Tibial nerve (tissue), 4 donors: ENCODE measurements around the gene ODR4. TPM values are rescaled to one million over a fixed set of nuclear protein-coding genes. Genes with fewer than 3 reads are reported as not detected.

Source experiments
- DNase-seq, 2 donors: peaks; one replicate each; pipeline ENCODE4 v3.0.0-alpha.2; 2019; ENCODE audit warnings: low spot score in 2 of 2
- H3K27ac ChIP-seq, 4 donors: fragments of 200-600 bp; sonication (generic) in 3 of 4; one replicate each; pipeline ENCODE4 v1.5.1; 2017 to 2019; ENCODE audit warnings: mild to moderate bottlenecking in 1 of 4
- H3K27me3 ChIP-seq, 2 donors: fragments of 200-600 bp; sonication (generic) in 1 of 2; one replicate each; pipeline versions ENCODE4 v1.5.1 to v1.6.0; 2017 to 2019
- H3K36me3 ChIP-seq, 3 donors: fragments of 200-600 bp; sonication (generic); one replicate each; pipeline ENCODE4 v1.5.1; 2018 to 2019
- H3K4me1 ChIP-seq, 4 donors: fragments of 200-600 bp; sonication (generic) in 3 of 4; one replicate each; pipeline ENCODE4 v1.5.1; 2017 to 2019
- H3K4me3 ChIP-seq, 4 donors: fragments of 200-600 bp; sonication (generic) in 3 of 4; one replicate each; pipeline ENCODE4 v1.5.1; 2017 to 2019; ENCODE audit warnings: mild to moderate bottlenecking in 1 of 4, moderate library complexity in 1 of 4
- H3K9me3 ChIP-seq, 4 donors: fragments of 200-600 bp; sonication (generic) in 3 of 4; one replicate each; pipeline ENCODE4 v1.5.1; 2017 to 2019
- CTCF ChIP-seq, 5 experiments: fragments of 200-600 bp in 3 of 5; fragments of 450-650 bp in 2 of 5; sonication (generic) in 3 of 5; IDR thresholded peaks; one replicate each; pipeline ENCODE4 v1.5.1; 2016 to 2019; ENCODE audit warnings: antibody characterized with exemption in 5 of 5, mild to moderate bottlenecking in 3 of 5, moderate library complexity in 2 of 5
- EP300 ChIP-seq, 2 donors: sonication (generic); formaldehyde crosslinking; IDR thresholded peaks; one replicate each; pipeline ENCODE4 v1.6.1; 2017; ENCODE audit warnings: antibody characterized with exemption in 2 of 2, mild to moderate bottlenecking in 1 of 2
- POLR2A ChIP-seq, 2 donors: fragments of 450-650 bp; IDR thresholded peaks; one replicate each; pipeline ENCODE4 v1.6.1; 2017; ENCODE audit warnings: antibody characterized with exemption in 2 of 2, mild to moderate bottlenecking in 2 of 2, moderate library complexity in 2 of 2
- WGBS, 2 donors: methylation state at CpG; one replicate each; pipeline ENCODE4 v1.1.5; 2018; 5-methylcytosine and 5-hydroxymethylcytosine counted together
- total RNA-seq, 4 donors: library from RNA; depleted of rRNA; stranded (reverse); fragments of >200 nt; gene quantifications; one replicate each; pipeline ENCODE4 v1.1.0, GENCODE V29; 2016

ODR4 gene
- total RNA-seq, 4 donors from 2014 or later, result 16.2 to 33.7 (median 17.3) TPM

GRCh38 chr1:186418503-186418902 is 42.9 kb downstream of the ODR4 start:
- DNase-seq, result no peak
- H3K36me3 ChIP-seq, result peaks cover 0 to 44% (median 0%) of the 10 kb centered on the region in 3 donors
- WGBS, 2 donors, result 60 to 71% methylated on average over 4 of the region's 4 CpGs
- TF ChIP-seq POLR2A (IDR thresholded peaks at IDR 0.05) (no peak), CTCF (IDR thresholded peaks at IDR 0.05) (no peak), EP300 (IDR thresholded peaks at IDR 0.05) (no peak)
- no peaks in the 10 kb centered on the region for H3K9me3 ChIP-seq
- H3K4me1 ChIP-seq, result peaks cover 0 to 5% (median 0%) of the 10 kb centered on the region in 4 donors
- H3K27me3 ChIP-seq, result no peaks in the 10 kb centered on the region
- H3K27ac ChIP-seq, result no peak overlapping the region
- H3K4me3 ChIP-seq, result no peak overlapping the region

GRCh38 chr1:186420311-186420710 is 44.7 kb downstream of the ODR4 start:
- no peak for DNase-seq
- TF ChIP-seq POLR2A (IDR thresholded peaks at IDR 0.05) (no peak), CTCF (IDR thresholded peaks at IDR 0.05) (no peak), EP300 (IDR thresholded peaks at IDR 0.05) (no peak)
- H3K27ac ChIP-seq, result peak overlapping the region in 2 of 4 donors; percentile 22 to 54

GRCh38 chr1:186420923-186421322 is 45.3 kb downstream of the ODR4 start:
- H3K4me1 ChIP-seq, result peaks cover 0 to under 1% (median 0%) of the 10 kb centered on the region in 4 donors
- H3K27ac ChIP-seq, result peak overlapping the region in 2 of 4 donors; percentile 54 to 58
- no peaks in the 10 kb centered on the region for H3K27me3 ChIP-seq
- no peaks in the 10 kb centered on the region for H3K9me3 ChIP-seq
- TF ChIP-seq POLR2A (IDR thresholded peaks at IDR 0.05), result no peak
- no peak for TF ChIP-seq EP300 (IDR thresholded peaks at IDR 0.05)
- TF ChIP-seq CTCF (IDR thresholded peaks at IDR 0.05), result no peak
- H3K36me3 ChIP-seq, result peaks cover 0 to 44% (median 0%) of the 10 kb centered on the region in 3 donors
- WGBS, 2 donors, result 50 to 61% methylated on average over 1 of the region's 1 CpG
- no peak for DNase-seq
- no peak overlapping the region for H3K4me3 ChIP-seq

More at GRCh38 chr1:186420311-186420710, 44.7 kb downstream of the ODR4 start:
- no peaks in the 10 kb centered on the region for H3K27me3 ChIP-seq
- peaks cover 0 to 41% (median 0%) of the 10 kb centered on the region in 3 donors for H3K36me3 ChIP-seq
- no peaks in the 10 kb centered on the region for H3K9me3 ChIP-seq
- no peak overlapping the region for H3K4me3 ChIP-seq
- peaks cover 0 to 5% (median 0%) of the 10 kb centered on the region in 4 donors for H3K4me1 ChIP-seq

- Histone ChIP-seq H3K27ac (peak overlapping the region in 2 of 4 donors; percentile 54 to 58), H3K4me1 (no peaks in the 10 kb centered on the region), H3K27me3 (no peaks in the 10 kb centered on the region), H3K36me3 (peaks cover 0 to 46% (median 0%) of the 10 kb centered on the region in 3 donors), H3K9me3 (no peaks in the 10 kb centered on the region), H3K4me3 (no peak overlapping the region)
- TF ChIP-seq POLR2A (IDR thresholded peaks at IDR 0.05), result no peak
- no peak for TF ChIP-seq EP300 (IDR thresholded peaks at IDR 0.05)
- TF ChIP-seq CTCF (IDR thresholded peaks at IDR 0.05), result no peak
- DNase-seq, result no peak
- 76 to 83% methylated on average over 6 of the region's 6 CpGs for WGBS, 2 donors
Measured at GRCh38 chr1:186421446-186421845, 45.8 kb downstream of the ODR4 start.

- Histone ChIP-seq H3K4me3 (no peak overlapping the region), H3K27ac (no peak overlapping the region)
- 67 to 77% methylated on average over 2 of the region's 2 CpGs for WGBS, 2 donors
Measured at GRCh38 chr1:186424539-186424938, 48.9 kb downstream of the ODR4 start.

More at GRCh38 chr1:186424539-186424938, 48.9 kb downstream of the ODR4 start:
- no peak for TF ChIP-seq EP300 (IDR thresholded peaks at IDR 0.05)
- TF ChIP-seq CTCF (IDR thresholded peaks at IDR 0.05), result no peak
- no peak for TF ChIP-seq POLR2A (IDR thresholded peaks at IDR 0.05)
- no peaks in the 10 kb centered on the region for H3K9me3 ChIP-seq
- H3K27me3 ChIP-seq, result no peaks in the 10 kb centered on the region
- H3K36me3 ChIP-seq, result peaks cover 0 to 37% (median 0%) of the 10 kb centered on the region in 3 donors
- no peak for DNase-seq
- no peaks in the 10 kb centered on the region for H3K4me1 ChIP-seq
